Upper lobe of left lung (tissue), 4 donors: ENCODE results near the gene PRICKLE4.

Source experiments
- EP300 ChIP-seq, 4 donors: sonication (generic); formaldehyde crosslinking; IDR thresholded peaks; one replicate each; pipeline ENCODE4 v1.5.1; 2017; ENCODE audit warnings: antibody characterized with exemption in 4 of 4, control low read depth in 2 of 4
- POLR2A ChIP-seq, 4 donors: fragments of 450-650 bp; IDR thresholded peaks; one replicate each; pipeline ENCODE4 v1.5.1; 2016 to 2017; ENCODE audit warnings: antibody characterized with exemption in 4 of 4, mild to moderate bottlenecking in 2 of 4
- TF ChIP-seq, protein P1 (sequence below), 6 experiments: fragments of 450-650 bp in 4 of 6; fragments of 200-600 bp in 2 of 6; sonication (generic) in 2 of 6; IDR thresholded peaks; one replicate each; pipeline ENCODE4 v1.5.1; 2016 to 2019; ENCODE audit warnings: antibody characterized with exemption in 6 of 6

DNA sequence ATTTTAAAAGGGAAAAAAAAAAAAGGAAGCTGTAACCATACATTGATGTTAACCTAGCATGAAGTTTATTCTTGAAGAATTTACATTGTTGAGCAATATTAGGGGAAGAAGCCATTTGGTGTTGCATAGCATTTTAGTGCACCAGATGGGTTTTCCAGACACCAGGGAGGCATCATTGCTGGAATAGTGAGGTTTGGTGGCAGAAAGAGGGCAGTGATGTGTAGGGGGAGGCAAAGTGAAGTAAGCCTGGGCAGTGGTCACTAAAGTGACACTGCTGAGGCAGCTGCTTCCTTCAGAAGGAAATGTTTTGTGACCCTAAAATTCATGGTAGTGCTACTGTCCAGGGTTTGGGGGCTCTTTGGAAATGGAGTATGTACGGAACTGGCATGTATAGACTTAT lies 9.5 kb downstream of the PRICKLE4 start:
- TF ChIP-seq POLR2A (IDR thresholded peaks at IDR 0.05) = no peak
- TF ChIP-seq, protein P1, sequence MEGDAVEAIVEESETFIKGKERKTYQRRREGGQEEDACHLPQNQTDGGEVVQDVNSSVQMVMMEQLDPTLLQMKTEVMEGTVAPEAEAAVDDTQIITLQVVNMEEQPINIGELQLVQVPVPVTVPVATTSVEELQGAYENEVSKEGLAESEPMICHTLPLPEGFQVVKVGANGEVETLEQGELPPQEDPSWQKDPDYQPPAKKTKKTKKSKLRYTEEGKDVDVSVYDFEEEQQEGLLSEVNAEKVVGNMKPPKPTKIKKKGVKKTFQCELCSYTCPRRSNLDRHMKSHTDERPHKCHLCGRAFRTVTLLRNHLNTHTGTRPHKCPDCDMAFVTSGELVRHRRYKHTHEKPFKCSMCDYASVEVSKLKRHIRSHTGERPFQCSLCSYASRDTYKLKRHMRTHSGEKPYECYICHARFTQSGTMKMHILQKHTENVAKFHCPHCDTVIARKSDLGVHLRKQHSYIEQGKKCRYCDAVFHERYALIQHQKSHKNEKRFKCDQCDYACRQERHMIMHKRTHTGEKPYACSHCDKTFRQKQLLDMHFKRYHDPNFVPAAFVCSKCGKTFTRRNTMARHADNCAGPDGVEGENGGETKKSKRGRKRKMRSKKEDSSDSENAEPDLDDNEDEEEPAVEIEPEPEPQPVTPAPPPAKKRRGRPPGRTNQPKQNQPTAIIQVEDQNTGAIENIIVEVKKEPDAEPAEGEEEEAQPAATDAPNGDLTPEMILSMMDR (IDR thresholded peaks at IDR 0.05) = no peak
- TF ChIP-seq EP300 (IDR thresholded peaks at IDR 0.05) = no peak
